ENCODE data around the gene ESYT1.
A peak's percentile ranks its signal among the peaks of the same experiment; 100 is the strongest.

Gene ESYT1

GRCh38 chr12:56127888-56128669 lies at the start of gene ESYT1:
Gene ESYT1 (plus strand): TSS chr12:56128267. CDS start chr12:56128320, 53 bp downstream.
- peak; percentile 100 for DNase-seq

GRCh38 chr12:56078427-56078826 lies 49.6 kb upstream of the ESYT1 start:
- DNase-seq: no peak

- peak; percentile 47 to 53 for DNase-seq
Measured at GRCh38 chr12:56078931-56079722, 48.9 kb upstream of the ESYT1 start.

GRCh38 chr12:56079723-56080555 lies 48.1 kb upstream of the ESYT1 start, which contains the start of gene ERBB3:
Gene ERBB3 (plus strand): TSS chr12:56080165. CDS start chr12:56080301, 136 bp downstream.
- peak; percentile 50 to 68 for DNase-seq

GRCh38 chr12:56080556-56081138 lies 47.4 kb upstream of the ESYT1 start:
- DNase-seq: no peak

GRCh38 chr12:56081393-56082347 lies 46.4 kb upstream of the ESYT1 start:
- no peak for DNase-seq

GRCh38 chr12:56082382-56082781 lies 45.7 kb upstream of the ESYT1 start:
- DNase-seq: no peak

GRCh38 chr12:56082967-56083366 lies 45.1 kb upstream of the ESYT1 start:
- DNase-seq: no peak

- peak; percentile 8 to 28 for DNase-seq
Measured at GRCh38 chr12:56084958-56085543, 43.0 kb upstream of the ESYT1 start.

- no peak for DNase-seq
Measured at GRCh38 chr12:56086096-56086495, 42.0 kb upstream of the ESYT1 start.

GRCh38 chr12:56086608-56087007 lies 41.5 kb upstream of the ESYT1 start:
- DNase-seq: no peak

- no peak for DNase-seq
Measured at GRCh38 chr12:56087220-56087619, 40.8 kb upstream of the ESYT1 start.

- no peak for DNase-seq
Measured at GRCh38 chr12:56097738-56098137, 30.3 kb upstream of the ESYT1 start.

GRCh38 chr12:56098592-56098991 lies 29.5 kb upstream of the ESYT1 start:
- DNase-seq: no peak

- no peak for DNase-seq
Measured at GRCh38 chr12:56099787-56100186, 28.3 kb upstream of the ESYT1 start.

- DNase-seq: no peak
Measured at GRCh38 chr12:56101045-56101444, 27.0 kb upstream of the ESYT1 start.

GRCh38 chr12:56102683-56103065 lies 25.4 kb upstream of the ESYT1 start:
- DNase-seq: no peak

- DNase-seq: peak in 1 of 2 donors; percentile 48
Measured at GRCh38 chr12:56103066-56103711, 24.9 kb upstream of the ESYT1 start.

GRCh38 chr12:56103823-56104108 lies 24.3 kb upstream of the ESYT1 start:
- DNase-seq: no peak

- DNase-seq: peak; percentile 98 to 99
Measured at GRCh38 chr12:56104109-56104814, 23.8 kb upstream of the ESYT1 start, which contains the start of gene PA2G4. Gene PA2G4 (plus strand): TSS chr12:56104559. CDS start chr12:56104738, 179 bp downstream.

All from CD4-positive, alpha-beta T cell treated with Interferon alpha-2 for 1 hour (primary cell).